GM19023 (cell line): ENCODE data around the gene CLIP3.
"Not testable (repeated sequence)": the region's sequence is repeated elsewhere in the genome, so short reads cannot be mapped to it uniquely, and the experiment has no call there.

Experiments used
- ATAC-seq: cut with Tn5 transposase; IDR thresholded peaks from one replicate; pipeline ENCODE4 v1.9.1; 2021; ENCODE audit warnings: mild to moderate bottlenecking, moderate library complexity; ENCODE audit not compliant: unreplicated experiment

Gene CLIP3

DNA sequence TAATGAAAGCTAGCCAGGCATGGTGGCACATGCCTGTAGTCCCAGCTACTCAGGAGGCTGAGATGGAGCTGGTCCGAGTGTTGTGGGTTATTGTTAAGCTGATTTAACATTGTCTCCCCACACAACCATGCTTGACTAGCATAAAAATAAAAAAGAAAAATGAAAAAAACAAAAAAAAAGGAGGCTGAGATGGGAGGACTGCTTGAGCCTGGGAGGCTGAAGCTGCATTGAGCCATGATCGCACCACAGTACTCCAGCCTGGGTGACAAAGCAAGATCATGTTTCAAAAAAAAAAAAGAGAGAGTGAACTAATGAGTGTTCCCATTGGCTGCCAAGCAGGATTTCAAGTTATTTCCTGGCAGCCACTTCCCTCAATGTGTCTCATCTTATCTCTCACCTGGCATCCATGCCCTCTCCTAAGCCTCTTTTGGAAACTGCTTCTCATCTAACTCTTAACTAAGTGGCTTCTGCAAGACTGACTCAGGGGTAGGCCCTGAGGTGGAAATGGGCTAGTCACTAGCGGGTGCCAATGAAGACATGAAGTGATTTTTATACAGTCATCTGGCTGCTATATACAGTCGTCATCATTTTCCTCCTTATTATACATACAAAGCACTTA lies 16.5 kb upstream of the CLIP3 start:
- no peak for ATAC-seq

DNA sequence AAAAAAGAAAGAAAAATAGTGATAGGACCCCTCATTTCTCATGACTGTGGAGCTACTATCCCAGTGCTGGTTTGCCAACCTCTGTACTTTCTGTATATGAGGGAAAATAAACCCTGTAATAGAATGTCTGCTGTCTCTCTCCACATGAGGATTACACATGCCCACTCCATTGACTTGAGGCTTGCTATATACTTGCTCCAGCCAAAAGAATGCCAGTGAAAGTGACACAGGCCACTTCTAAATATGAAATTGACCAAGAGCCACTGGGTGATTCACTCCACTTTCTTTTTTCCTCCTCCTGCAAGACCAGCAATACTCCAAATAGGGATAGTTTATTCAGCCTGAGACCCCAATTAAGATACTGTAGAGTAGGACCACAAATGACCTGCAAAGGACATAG lies 15.2 kb upstream of the CLIP3 start:
- ATAC-seq, result no peak

DNA sequence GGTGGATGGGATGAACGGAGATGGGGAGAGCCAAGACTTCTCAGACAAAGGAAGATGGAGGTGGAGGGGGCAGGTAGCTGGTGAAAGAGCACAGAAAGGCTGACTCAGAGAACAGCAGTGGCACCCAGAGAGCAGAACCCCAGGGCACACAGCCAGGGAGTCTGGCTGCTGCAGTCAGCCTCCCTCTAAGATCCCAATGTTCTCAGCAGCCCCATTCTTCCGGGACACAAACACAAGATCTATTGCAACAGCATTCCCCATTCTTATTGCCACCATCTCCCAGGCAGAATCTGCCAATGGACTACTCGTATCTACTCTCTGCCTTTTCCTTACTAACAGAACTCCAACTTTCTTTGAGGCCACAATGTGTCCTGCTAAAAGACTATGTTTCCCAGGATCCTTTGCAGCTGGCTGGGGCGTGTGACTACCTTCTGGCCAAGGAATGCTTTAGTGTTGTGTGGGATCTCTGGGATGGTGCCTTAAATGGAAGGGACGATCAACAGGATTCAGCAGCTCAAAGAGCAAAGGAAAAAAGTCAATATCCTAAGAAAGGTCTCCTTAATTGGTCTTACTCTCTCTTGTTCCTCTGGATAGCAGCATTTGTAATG lies 13.9 kb upstream of the CLIP3 start:
- ATAC-seq, result no peak

DNA sequence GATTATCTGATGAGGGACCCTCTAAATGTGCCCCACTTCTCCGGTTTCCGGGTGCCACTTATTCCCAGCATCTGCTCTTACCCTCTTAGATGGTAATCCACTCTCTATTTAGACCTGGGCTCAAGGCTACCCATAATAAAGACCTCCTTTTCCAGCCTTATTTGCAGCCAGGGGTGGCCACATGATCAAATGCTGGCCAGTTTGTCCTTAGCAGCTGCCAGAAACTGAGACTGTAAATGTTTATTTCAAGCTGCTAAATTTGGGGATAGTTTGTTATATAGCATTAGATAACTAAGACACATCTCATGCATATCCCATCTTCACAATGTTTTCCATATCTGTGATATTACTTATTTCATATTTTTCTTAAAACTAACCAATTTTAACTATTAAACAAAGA lies 11.3 kb upstream of the CLIP3 start:
- ATAC-seq, result no peak

DNA sequence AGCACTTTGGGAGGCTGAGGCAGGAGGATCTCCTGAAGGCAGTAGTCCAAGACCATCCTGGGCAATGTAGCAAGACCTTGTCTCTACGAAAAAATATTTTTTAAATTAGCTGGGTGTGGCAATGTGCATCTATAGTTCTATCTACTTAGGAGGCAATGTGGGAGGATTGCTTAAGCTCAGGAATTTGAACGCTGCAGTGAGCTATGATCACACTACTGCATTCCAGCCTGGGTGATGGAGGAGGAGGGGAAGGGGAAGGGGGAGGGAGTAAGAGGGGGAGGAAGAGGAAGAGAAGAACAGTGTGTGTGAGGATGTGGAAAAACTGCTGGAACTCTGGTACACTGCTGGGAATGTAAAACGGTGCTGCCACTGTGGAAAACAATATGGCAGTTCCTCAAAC lies 9.2 kb upstream of the CLIP3 start:
- ATAC-seq, result no peak

DNA sequence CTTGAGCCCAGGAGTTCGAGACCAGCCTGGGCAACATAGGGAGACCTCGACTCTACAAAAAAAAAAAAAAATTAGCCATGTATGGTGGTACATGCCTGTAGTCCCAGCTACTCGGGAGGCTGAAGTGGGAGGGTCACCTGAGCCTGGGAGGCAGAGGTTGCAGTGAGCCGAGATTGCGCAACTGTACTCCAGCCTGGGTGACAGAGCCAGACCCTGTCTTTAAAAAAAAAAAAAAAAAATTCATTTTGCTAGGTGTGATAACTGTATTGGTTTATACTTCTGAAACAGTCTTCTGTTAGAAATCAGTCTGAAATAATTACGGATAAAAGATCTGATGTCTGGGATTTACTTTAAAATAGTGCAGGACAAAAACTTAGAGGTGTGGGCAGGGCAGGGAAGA lies 8.4 kb upstream of the CLIP3 start:
- ATAC-seq, result not testable (repeated sequence)

DNA sequence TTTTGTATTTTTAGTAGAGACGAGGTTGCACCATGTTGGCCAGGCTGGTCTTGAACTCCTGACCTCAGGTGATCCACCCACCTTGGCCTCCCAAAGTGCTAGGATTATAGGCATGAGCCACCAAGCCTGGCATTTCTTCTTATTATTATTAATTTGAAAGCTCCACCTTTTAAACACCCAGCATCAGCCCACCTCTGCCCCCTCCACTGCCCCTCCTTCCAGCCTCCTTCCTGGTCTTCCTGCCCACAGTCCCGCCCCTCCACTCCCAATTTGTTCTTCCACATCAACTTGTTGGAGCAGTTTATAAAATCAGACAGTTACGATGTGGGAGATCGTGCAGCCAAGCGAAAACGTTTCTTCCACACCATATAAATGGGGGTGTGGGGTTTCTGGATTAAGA lies 7.8 kb upstream of the CLIP3 start:
- no peak for ATAC-seq

DNA sequence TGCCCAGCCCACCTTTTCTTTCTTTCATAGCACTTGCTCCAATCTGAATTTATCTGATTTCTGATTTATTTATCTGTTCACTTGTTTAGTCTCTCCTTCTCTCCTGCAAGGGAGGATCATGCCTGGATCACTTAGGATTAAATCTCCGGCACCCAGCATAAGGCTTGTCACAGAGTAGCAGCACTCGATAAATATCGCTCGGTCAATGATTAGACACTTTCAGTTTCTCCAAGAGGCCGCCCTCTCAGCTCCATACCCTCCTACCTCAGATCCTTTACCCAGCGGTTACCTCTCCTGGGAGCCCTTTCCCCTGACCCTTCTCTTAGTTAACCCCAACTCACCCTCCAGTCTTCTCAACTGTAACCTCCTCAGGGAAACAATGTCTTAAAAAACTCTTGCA lies 1.4 kb downstream of the CLIP3 start:
- no peak for ATAC-seq

DNA sequence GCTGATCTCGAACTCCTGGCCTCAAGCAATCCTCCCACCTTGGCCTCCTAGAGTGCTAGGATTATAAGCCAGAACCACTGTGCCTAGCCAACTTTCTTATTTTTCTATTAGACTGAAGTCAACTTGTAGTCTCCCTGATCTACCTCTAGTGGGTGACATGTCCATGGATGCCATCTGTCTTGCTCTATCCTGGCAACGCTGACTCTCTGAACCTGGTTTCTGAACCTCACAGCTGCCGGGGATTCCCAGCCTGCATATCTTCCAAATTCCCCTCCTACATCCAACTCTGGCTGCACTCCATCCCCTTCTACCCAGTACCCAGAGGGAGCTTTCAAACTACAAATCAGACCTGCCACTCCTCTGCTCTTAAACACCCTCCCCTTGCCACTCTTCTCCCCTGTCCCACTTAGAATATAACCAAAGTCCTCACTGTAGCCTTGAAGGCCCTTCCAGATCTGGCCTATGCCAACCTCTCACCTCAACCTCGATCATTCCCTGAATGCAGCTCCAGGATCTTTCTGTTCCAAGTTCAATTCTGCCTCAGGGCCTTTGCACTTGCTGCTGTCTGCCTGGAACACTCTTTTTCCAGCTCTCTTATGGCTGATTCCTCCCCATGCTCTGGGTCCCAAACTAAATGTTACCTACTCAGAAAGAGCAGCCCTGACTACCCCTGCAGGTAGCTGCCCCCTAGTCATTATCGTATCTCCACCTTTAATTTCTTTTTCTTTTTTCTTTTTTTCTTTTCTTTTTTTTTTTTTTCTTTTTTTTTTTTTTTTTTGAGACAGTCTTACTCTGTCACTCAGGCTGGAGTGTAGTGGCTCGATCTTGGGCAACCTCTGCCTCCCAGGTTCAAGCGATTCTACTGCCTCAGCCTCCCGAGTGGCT lies 2.2 kb downstream of the CLIP3 start:
- ATAC-seq, result no peak

DNA sequence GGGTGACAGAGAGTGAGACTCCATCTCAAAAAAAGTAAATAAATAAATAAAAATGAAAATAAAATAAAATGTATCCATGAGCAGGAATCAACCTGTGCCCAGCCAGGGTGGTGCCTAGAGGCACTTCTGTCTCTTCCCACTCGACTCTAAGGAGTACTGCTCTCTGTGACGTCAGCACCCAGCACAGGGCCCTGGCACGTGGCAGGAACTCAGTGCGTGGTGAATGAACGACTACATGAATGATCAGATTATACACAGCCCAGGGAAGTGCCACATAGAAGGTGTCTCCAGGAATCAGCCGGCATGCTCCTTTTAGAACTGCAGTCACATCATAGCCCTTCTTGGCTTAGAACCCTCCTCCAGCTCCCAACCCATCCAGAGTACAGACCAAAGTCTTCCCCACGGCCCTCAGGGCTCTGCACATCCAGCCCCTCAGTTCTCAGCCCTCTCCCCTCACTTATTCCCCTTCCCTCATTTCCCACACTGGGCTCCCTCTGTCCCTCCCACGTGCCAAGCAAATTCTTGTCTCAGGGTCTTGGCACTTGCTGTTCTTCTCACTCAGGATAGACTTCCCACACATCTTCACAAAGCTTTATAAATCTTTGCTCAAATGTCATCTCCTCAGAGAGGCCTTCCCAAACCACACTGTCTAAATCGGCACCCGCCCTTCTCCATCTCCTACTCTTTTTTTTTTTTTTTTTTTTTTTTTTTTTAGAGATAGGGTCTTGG lies 4.2 kb downstream of the CLIP3 start:
- no peak for ATAC-seq

DNA sequence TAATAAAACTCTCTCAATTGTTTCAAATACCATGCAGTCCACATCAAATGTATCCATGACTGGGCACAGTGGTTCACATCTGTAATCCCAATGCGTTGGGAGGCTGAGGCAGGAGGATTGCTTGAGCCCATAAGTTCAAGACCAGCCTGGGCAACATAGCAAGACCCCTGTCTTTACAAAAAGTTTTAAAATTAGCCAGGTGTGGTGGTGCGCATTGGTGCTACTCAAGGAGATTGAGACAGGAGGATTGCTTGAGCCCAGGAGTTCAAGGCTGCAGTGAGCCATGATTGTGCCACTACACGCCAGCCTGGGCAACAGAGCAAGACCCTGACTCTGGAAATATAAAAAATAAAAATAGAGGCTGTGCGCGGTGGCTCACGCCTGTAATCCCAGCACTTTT lies 5.0 kb downstream of the CLIP3 start:
- ATAC-seq, result no peak

DNA sequence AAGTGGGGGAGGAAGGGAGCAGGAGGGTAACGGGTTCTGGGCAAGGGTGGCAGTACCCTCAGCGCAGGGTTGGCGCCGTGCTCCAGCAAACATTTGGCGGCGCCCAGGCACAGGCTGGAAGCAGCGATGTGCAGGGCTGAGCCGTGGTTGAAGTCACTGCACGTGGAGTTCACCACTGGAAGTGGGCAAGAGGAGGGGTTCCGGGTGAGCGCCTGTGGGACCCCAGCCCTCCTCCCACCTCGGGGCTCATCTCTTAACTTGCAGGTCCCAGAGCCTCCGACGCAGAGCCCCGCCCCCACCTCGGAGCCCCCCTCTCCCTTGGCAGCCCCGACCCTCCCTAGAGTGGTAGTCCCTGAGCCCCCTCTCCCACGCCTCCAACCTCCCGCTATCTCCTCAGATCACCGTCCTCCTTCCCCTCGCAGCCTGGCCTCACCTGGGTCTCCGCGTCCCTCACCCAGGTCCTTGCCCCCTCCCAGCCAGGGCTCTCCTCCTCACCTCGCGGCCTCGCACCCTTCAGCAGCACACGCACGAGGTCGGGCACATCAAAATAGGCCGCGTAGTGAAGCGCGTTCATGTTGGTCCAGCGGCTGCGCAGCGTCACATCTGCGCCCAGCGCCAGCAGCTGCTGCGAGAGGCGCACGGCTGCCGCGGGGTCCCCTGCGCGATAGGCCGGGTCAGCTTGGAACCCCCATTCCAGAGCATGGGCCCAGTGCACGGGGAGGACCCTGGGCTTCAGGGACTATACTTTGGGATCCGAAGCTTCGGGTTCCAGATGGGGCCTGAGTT lies 6.4 kb downstream of the CLIP3 start:
- ATAC-seq, result no peak

DNA sequence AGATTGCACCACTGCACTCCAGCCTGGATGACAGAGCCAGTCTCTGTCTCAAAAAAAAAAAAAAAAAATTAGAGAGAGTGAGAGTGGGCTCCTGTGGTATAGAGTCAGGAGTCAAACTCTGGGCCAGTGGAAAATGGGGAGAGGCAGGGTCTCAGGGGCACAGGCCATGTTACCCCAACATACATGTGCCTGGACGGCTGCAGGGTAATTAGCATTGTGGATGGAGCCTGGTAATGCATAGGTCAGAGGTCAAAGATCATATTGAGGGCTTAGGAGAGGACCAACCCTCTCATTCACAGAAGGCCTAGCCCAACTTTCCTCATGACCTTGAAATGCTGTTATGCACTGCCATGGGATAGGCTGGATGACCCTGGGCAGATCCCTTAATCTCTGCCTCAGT lies 7.1 kb downstream of the CLIP3 start:
- no peak for ATAC-seq

DNA sequence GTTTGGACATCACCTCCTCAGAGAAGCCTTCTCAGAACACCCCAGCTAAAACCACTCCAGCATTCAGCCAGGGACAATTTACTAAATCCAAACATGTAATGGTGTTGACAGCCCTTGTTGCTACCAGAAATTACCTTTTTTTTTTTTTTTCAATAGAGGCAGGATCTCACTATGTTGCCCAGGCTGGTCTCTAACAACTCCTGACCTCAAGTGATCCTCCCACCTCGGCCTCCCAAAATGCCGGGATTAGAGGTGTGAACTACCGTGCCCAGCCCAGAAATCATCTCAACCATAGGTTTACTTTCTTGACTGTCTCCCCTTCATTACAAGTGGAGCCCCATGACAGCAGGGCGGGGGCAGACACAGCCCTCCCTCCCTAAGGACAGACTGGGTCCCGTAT lies 9.2 kb downstream of the CLIP3 start:
- ATAC-seq, result no peak

DNA sequence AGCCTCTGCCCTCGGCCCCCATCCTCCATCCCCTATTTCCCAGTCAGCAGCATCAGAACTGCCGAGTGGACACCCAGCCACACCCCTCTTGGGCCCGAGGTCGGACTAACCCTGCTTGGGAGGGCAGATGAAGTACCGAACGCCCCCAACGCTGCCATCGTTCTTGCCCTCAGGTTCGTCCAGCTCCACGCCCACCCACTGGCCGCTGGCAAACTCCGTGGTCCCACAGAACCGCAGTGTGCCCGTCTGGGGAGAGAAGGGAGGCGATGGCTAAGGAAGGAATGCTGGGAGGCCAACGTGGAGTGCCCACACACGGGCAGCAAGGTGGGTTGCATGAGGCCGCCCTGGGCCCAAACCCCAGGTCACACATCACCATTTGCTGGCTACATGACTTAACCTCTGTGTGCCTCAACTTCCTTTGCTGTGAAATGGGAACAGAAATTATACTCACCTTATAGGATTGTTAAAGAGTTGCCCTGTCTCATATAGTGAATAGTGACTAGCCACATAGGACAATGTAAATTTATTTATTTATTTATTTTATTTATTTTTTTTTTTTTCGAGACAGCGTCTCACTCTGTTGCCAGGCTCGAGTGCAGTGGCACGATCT lies 13.5 kb downstream of the CLIP3 start:
- no peak for ATAC-seq

DNA sequence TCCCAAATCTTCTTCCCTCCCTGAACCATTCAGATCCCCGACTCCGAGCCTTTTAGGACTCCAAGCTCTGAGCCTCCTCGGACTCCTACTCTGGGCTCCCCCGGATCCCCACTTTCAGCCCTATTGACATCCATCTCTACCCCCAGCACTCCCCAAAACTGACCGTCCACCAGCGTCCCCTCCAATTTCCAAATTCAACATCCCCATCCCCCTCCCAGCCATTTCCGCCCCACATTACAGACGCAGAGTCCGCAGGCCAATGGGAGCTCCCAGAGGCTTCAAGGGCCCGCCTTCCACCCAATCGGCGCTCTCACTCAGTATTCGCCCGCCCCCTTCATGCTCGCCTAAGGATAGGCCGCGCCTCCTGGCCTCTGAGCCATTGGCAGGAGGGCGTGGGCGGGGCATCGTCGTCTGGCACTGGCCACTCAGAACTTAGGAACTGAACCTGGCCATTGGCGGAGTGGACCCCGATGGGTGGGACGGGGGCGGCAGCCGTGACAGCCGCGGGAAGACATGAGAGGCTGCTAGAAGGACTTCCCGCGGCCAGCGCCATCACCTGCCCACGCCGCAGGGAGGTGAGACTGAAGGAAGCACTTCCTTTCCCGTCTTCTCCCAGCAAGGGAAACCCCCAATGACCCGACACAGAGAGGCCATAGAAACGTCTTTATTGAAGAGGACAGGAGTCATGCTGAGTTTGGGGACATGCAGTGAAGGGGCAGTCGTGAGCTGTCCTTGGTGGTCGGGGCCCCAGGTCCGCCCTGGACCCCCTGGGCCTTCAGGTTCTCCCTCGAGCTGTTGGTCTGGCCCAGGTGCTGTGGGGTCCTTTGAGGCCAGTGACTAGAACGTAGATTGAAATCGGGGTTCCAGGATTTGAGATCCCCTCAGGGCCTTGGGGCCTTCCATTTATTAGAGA lies 18.4 kb downstream of the CLIP3 start, which contains the start of gene ALKBH6:
TSS of gene ALKBH6 (minus strand) at position 202 of the 913 bp plus-strand sequence. CDS start 816 bp downstream, outside the sequence.
- peak; percentile 98 for ATAC-seq

DNA sequence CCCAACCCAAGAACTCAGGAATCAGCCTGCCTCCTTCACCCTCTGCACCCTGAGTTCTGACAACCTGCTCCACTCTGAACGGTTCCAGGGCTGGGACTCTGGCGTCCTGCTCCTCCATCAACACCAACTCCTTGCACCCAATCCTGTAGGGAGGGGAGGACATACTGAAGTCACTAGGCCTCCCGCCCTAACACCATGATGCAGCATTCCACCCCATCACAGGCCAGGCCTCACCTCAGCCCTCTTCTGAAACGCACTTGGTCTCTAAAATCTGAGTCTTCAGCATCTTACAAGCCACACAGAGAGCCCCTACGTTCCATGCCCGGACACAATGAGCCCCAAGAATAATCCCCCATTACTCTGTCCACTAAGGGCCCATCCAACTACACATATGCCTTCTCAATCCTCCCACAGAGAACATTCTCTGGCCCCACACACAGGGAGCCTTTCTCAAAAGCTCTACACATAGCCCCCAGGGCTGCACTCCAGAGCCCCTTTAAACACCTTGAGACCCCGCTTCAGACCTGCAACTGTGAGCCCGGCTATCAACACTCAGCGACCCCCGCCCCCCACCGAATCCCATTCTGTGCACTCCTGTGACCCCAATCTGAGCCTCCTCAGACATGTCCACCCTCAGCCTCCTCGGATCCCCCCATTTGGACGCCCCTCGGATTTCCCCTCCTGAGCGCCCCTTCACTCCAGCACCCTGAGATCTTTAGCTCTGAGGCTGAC lies 19.2 kb downstream of the CLIP3 start:
- ATAC-seq, result no peak

DNA sequence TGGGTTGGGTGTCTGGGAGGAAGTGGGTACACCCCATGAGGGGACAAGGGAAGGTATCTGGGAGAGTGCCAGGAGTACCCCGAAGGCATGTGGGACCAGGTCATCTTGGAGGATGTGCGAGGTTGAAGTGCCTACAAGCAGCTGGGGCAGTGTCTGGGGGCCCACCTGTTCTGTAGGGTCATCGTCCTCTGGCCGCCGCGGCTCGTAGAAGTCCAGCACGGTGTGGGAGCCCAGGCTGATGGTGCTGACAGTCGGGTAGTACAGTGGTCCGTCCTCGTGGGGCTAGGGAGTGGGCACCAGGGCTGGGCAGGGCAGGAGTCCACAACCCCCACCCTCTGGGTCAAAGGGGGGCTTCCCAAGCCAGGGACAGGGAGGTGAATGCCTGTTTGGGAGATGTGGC lies 22.3 kb downstream of the CLIP3 start:
- ATAC-seq, result no peak
